Activated B cell treated with CpG ODN at 0.5 μM for 24 hours (primary cell): ENCODE data around the gene COL23A1. TPM values are rescaled to one million over a fixed set of nuclear protein-coding genes. Genes with fewer than 3 reads are reported as not detected.
A peak's percentile ranks its signal among the peaks of the same experiment; 100 is the strongest.

ENCODE experiments used
- ATAC-seq: fragments of 200-7000 bp; cut with Tn5 transposase; one replicate; pipeline ENCODE4 v1.10.0; 2021; ENCODE audit warnings: low read depth, mild to moderate bottlenecking, moderate library complexity
- CTCF ChIA-PET: fragments of 350-600 bp; sonication (Branson Sonifier 250); formaldehyde crosslinking; loops from one replicate; lab custom pipeline; 2021; ENCODE audit warnings: antibody characterized with exemption; lab: Charles Lee
- POLR2A ChIA-PET: fragments of 350-600 bp; sonication (Branson Sonifier 250); formaldehyde crosslinking; loops from one replicate; lab custom pipeline; 2021; ENCODE audit warnings: antibody characterized with exemption; lab: Charles Lee
- DNase-seq: peaks from one replicate; pipeline ENCODE4 v3.0.0; 2022
- H3K27ac Mint-ChIP-seq: one replicate; pipeline ENCODE4 v1.8.0; 2020; ENCODE audit warnings: mixed read lengths
- H3K27me3 Mint-ChIP-seq: one replicate; pipeline ENCODE4 v1.8.0; 2021; ENCODE audit warnings: mixed read lengths
- H3K36me3 Mint-ChIP-seq: one replicate; pipeline ENCODE4 v1.8.0; 2021; ENCODE audit warnings: low read depth, mixed read lengths
- H3K4me1 Mint-ChIP-seq: one replicate; pipeline ENCODE4 v1.8.0; 2021; ENCODE audit warnings: mixed read lengths
- H3K4me3 Mint-ChIP-seq: one replicate; pipeline ENCODE4 v1.8.0; 2020; ENCODE audit warnings: mild to moderate bottlenecking, mixed read lengths
- H3K9me3 Mint-ChIP-seq: one replicate; pipeline ENCODE4 v1.8.0; 2020; ENCODE audit warnings: mixed read lengths
- CTCF ChIP-seq: fragments of 200-600 bp; IDR thresholded peaks from one replicate; pipeline ENCODE4 v1.8.0; 2022; ENCODE audit warnings: antibody characterized with exemption, mild to moderate bottlenecking
- intact Hi-C: fragments of 100-400 bp; cut with micrococcal nuclease; formaldehyde crosslinking; loops from one replicate; pipeline ENCODE4 v1.15.1; 2024
- total RNA-seq: library from RNA; stranded (reverse); gene quantifications from 2 replicates; pipeline ENCODE4 v1.2.3, GENCODE V29; 2022

Gene COL23A1
- total RNA-seq, 1 donor from 2014 or later: not detected

- no peak for DNase-seq
- no peak for TF ChIP-seq CTCF
- ChIA-PET CTCF (no interaction called here), POLR2A (no interaction called here)
- no peaks in the 10 kb centered on the region for H3K9me3 Mint-ChIP-seq
- H3K27me3 Mint-ChIP-seq: no peaks in the 10 kb centered on the region
- no peak overlapping the region for H3K4me3 Mint-ChIP-seq
- peak; percentile 51 for ATAC-seq
- no peak overlapping the region for H3K27ac Mint-ChIP-seq
- intact Hi-C loops: no loop called here
- H3K4me1 Mint-ChIP-seq: peaks cover 17% of the 10 kb centered on the region
- no peaks in the 10 kb centered on the region for H3K36me3 Mint-ChIP-seq
Measured at GRCh38 chr5:178247481-178248456, 342.4 kb downstream of the COL23A1 start.

GRCh38 chr5:178246624-178247279 is 343.4 kb downstream of the COL23A1 start:
- DNase-seq (no peak), ATAC-seq (no peak)
- Mint-ChIP-seq H3K36me3 (no peaks in the 10 kb centered on the region), H3K4me3 (no peak overlapping the region), H3K4me1 (peaks cover 15% of the 10 kb centered on the region), H3K27me3 (no peaks in the 10 kb centered on the region), H3K9me3 (no peaks in the 10 kb centered on the region), H3K27ac (no peak overlapping the region)
- intact Hi-C loops: no loop called here
- ChIA-PET POLR2A (interaction anchor here (0.9 kb wide), 1 partner anchor 44 kb away, joined by 3 read pairs; no protein-coding TSS in a partner anchor), CTCF (no interaction called here)
- TF ChIP-seq CTCF: no peak

DNA sequence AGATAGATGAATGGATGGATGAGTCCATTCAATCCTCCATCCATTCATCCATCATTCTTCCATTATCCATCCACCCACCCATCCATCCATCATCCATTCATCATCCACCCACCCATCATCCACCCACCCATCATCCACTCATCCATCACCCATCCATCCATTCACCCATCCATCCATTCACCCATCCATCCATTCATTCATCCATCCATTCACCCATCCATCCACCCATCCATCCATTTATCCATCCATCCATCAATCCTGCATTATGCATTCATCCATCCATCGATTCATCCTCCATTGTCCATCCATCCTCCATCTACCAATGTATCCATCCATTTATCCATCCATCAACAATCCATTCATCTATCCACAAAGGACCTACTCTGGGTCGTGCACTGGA is 344.8 kb downstream of the COL23A1 start:
- Mint-ChIP-seq H3K9me3 (no peaks in the 10 kb centered on the region), H3K27ac (no peak overlapping the region), H3K4me3 (no peak overlapping the region), H3K27me3 (no peaks in the 10 kb centered on the region), H3K36me3 (no peaks in the 10 kb centered on the region), H3K4me1 (peaks cover 25% of the 10 kb centered on the region)
- no peak for ATAC-seq
- ChIA-PET CTCF (no interaction called here), POLR2A (no interaction called here)
- no peak for DNase-seq
- no peak for TF ChIP-seq CTCF
- intact Hi-C loops: no loop called here

DNA sequence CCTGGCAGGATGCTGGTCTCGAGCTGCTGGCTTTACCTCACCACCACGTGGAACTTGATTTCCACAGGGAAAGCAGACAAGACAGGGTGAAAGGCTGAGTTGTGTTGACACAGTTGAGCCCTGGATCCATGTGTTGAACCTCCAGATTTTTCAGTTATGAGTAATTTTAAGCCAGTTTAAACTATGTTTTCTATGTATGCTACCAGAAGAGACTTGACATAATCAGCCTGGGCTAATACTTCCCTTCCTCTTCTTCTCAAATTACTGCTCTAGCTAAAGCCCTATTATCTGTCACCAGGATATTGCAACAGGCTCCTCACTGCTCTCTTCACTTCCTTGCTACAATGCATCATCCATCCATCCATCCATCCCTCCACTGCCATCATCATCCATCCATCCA is 345.6 kb downstream of the COL23A1 start:
- DNase-seq (no peak), ATAC-seq (no peak)
- Mint-ChIP-seq H3K4me3 (no peak overlapping the region), H3K27ac (no peak overlapping the region), H3K27me3 (no peaks in the 10 kb centered on the region), H3K9me3 (no peaks in the 10 kb centered on the region), H3K36me3 (no peaks in the 10 kb centered on the region), H3K4me1 (peaks cover 23% of the 10 kb centered on the region)
- intact Hi-C loops: no loop called here
- TF ChIP-seq CTCF: no peak
- POLR2A ChIA-PET: no interaction called here
- CTCF ChIA-PET: interaction anchor here (0.8 kb wide), 1 partner anchor 11 kb away, joined by 3 read pairs; no protein-coding TSS in a partner anchor

GRCh38 chr5:178242416-178242815 is 347.8 kb downstream of the COL23A1 start:
- TF ChIP-seq CTCF: no peak
- ChIA-PET CTCF (interaction anchor here (1.0 kb wide), 1 partner anchor 10 kb away, joined by 3 read pairs; no protein-coding TSS in a partner anchor), POLR2A (no interaction called here)
- Mint-ChIP-seq H3K4me3 (no peak overlapping the region), H3K4me1 (peaks cover 40% of the 10 kb centered on the region), H3K9me3 (no peaks in the 10 kb centered on the region), H3K27me3 (no peaks in the 10 kb centered on the region), H3K36me3 (no peaks in the 10 kb centered on the region), H3K27ac (no peak overlapping the region)
- DNase-seq: no peak
- intact Hi-C loops: no loop called here
- no peak for ATAC-seq
